NCI-H748 (cell line): Measurements from ENCODE around the gene L3MBTL4.

Source experiments
- DNase-seq: peaks from one replicate; lab custom pipeline; 2025; ENCODE audit not compliant: unreplicated experiment; lab: John Stamatoyannopoulos, UW

The L3MBTL4 gene

DNA sequence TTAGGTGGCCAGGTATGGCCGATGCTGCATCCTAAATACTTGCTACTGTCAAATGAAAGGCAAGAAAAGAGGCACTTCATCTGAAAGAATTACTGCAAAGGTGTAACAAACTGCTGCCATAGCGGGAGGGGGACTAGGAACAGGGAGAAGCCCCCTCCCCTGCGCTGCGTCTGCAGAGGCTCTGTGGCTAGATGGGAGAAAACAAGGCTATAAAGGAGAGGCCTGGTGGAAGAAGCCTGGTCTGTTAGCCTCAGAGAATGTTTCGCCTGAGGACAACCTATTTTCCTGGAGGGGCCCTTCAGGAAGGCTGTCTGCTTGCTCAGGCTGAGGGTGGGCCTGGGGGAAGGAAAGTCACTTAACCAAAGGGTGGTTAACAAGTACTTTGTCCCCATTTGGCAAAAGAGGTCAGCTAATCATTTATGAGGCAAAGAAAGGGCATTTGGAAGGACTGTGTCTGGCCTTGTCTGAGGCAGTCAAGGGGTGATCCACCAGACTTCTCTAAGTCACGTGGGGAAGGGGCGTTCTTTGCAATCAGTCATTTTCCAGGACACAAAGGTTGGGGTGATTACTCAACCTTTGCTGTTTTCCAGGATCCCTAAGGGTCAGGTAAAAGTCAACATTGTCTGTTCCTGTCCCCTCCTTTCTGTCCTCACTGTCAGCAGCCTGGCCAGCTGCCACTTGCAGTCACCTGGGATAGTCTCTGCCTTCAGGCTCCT is 416.4 kb downstream of the L3MBTL4 start:
- no peak for DNase-seq

DNA sequence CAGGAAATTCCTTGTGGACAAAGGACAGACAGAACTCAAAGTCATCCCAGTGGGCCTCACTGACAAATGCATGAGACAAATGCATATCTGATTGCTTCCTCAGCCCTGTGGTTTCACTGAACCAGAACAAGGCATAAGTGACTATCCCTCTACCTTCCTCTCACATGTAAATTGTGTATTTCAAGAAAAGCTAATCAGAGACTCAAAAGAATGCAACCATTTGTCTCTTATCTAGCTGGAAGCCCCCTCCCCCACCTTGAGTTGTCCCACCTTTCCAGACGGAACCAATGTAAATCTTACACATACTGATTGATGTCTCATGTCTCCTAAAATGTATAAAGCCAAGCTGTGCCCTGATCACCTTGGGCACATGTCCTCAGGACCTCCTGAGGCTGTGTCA is 417.4 kb downstream of the L3MBTL4 start:
- DNase-seq, result no peak

DNA sequence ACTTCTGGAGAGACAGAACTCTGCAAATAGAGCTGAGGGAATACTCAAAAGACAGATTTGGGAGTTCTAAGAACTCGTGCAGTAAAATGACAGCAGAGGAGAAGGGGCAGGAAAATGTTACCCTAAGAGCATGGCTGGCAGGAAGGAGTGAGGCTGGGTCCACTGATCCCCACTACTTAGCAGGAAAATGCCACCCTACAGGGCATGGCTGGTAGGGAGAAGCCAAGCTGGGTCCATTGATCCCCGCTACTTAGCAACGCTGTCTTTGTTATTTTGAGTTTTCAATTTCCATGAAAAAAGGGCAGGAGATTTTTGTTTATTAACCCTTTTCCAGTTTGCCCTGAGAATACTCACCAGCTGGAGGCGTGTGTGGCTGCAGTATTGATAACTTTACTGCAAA is 419.1 kb downstream of the L3MBTL4 start:
- DNase-seq, result no peak

DNA sequence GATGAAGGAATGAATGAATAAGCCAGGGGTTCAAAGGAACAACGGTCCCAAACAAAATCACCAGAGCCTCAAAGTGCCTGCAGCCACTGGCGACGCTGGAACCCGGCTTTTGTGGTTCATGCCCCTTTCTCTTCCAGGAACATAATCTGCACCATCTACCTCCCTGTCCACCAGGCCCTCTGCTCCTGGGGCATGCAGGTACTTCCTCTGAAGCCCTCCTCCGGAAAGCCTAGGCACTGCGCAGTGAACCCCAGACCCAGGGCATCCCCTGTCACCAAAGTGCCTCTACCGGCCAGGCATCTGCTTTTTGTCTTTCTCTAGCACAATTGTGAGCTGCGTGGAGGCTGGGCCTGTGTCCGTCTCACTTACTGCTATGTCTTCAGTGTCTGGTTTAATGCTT is 420.8 kb downstream of the L3MBTL4 start:
- no peak for DNase-seq

DNA sequence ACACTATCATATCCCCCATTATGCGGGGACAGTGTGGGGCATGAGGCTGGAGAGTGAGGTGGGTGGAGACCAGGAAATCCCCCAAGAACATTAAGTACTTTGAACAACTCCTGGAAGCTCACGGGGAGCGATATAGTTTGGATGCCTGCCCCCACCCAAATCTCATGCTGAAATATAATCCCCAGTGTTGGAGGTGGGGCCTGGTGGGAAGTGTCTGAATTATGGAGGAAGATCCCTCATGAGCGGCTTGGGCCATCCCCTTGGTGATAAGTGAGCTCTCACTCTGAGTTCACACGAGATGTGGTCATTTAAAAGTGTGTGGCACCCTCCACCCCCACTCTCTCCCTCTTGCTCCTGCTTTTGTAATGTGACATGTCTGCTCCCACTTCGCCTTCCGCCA is 422.3 kb downstream of the L3MBTL4 start:
- no peak for DNase-seq

DNA sequence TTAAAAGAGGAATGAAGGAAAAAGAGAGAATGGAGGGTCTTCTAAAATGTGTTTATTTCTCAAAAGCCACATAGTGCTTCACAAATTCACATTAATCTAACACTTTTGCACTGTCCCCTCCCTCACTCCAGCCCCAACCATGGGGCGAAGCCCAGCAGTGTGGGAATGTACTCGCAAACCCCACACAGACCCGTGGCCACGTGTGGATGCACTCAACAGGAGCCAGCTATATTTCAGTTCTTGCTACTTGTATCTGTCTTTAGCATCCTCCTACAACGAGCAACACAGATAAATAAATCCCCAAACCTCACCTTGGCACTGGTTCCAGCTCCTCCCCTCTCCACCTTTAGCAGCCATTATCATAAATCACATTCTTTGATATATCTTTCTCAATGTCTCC is 427.5 kb downstream of the L3MBTL4 start:
- no peak for DNase-seq

DNA sequence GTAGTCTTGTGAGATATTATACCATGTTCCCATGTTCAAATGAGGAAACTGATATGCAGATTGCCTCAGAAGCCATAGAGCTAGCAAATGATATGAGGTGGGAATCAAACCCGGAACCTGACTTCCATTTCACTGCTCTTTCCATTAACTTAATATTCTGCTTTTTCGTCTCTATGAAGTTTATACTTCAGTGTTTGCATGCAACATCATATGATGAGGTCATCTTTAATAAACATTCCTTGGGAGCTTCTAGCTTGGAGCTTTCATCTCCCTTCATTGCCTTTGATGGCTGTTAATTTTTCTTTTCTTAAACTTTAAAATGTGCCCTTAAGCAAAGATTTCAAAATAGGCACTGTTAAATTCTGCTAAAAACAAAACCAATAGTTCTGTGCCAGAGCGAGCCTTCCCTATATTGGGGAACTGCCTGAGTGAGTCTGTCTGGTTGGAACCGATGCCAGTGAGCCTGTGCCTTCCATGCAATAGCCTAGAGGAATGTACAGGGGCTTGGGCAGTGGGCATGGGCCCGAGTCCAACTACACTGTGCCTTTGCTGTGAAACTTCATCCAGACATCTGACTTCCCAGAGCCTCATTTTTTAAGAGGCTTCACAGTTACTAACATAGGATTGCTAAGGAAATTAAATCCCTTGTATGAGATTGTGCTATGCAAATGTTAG is 428.3 kb downstream of the L3MBTL4 start:
- no peak for DNase-seq

DNA sequence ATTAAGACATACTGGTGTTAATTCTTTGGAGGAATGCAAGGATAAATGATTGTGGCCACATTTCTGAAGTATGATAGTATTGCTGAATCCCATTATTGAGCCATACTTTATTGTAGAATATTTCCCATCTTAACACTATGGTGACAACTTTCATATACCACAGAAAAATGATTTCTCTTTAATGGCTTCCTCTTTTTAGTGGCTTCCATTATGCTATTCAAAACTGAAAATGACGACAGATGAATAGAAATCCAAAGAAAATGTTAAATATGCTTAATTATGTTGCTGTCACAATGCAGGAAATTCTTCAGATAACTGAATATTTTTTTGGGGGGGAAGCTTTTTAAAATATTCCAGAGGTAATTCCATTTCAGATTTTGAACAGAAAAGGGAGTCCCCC is 430.5 kb downstream of the L3MBTL4 start:
- no peak for DNase-seq

DNA sequence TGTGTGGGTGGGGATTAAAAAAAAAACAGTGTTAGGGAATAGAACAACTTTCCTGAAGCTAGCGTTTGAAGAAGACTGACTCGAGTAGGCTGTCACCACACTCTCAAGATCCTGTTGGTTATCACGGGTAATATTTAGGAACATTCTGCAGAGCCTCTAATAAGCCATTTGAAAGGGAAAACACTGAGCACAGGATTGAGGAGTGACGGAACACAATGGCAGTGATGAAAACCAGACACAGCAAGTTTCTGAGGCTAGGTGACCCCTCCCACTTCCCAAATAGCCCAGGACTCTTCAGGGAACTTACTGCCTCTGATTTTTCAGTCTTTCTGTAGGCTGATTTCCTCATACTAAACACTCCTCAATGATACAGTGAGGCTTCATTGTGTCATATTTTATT is 431.2 kb downstream of the L3MBTL4 start:
- no peak for DNase-seq

DNA sequence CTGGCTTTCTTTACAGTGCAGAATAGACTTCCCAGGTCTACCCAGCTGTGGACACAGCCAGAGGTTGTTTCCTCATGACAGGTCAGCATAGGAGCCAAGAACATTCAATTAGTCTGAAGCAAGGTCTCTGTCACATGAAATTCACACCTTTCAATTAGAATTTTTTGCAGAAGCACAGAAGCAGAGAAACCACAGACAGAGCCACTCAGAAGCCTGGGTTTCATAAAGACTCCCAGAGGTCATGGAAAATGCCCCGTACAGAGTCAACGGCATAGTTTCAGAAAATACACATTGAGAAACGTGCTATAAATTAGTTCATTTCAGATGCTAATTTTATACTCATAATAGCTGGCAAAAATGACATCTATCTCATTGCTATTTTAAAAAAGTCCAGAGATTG is 432.4 kb downstream of the L3MBTL4 start:
- no peak for DNase-seq

DNA sequence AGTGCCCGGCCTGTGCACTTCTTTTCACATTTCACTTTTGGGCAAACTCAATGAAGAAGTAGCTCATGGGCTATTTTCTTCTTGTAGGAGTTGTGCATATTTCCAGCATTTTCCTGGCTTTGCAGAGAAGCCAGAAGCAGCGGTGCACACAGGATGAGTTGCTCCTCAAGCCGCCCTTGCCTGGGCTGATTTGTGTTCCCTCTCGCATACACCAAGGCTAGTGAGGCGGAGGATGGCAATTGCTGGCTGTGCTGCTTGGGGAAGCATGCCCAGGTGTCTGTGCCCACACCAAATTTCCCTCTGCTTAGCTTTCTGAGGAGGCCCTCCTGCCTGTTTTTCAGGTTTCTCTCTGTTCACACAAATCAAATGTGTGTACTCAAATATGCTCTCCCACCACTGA is 434.0 kb downstream of the L3MBTL4 start:
- DNase-seq, result no peak

DNA sequence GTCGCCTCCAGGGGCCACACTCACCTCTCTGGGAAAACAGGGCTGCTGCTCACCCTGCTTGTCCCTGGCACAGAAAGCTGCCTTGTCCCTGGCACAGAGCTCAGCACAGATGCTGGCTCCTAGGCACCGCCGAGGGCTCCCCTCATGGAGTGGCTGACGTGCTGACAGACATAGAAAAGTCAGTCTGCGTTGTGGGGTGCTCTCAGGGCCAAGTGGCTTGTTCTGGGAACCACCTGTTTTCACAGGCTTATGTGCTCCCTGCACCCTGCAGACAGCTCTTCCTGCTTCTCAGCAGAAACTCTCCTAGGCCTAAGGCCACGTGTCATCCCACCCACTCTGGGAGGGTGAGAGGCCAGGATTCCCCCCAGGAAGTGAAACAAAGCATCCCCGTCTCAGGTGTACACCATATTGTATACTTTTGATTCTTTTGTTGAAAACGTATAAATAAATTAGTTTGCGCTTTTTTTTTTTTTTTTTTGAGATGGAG is 434.7 kb downstream of the L3MBTL4 start:
- DNase-seq, result no peak

DNA sequence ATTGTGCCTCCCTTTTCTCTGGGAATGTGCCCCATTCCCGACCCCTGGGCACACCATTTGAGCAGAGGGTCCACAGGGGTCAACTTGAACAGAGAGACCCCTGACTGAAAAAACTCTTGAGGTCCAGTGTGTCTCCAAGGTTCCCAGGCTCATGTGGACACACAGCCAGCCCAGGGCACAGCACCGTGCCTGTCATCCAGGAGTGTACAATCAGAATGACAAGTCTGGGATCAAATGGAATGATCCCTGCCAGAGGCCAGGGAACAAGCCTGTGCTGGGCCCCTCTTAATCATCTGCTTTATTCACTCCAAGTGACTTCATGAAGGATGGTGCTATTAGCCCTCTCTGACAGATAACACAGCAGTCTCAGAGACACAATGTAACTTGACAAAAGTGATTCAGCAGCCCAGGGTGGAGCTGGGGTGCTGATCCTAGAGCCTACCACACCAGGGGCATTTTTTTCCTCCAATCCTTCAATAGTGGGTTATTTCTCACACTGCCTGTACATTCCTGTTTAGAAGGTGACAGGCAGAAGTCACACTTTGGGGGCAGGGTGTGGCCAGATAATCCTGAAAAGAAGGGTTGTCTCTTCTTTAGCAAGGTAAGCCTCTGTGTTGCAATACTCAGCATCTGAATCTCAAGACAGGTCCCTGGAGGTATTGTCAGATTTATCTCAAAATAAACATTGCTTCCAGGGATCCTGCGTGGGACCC is 435.4 kb downstream of the L3MBTL4 start:
- DNase-seq, result no peak

DNA sequence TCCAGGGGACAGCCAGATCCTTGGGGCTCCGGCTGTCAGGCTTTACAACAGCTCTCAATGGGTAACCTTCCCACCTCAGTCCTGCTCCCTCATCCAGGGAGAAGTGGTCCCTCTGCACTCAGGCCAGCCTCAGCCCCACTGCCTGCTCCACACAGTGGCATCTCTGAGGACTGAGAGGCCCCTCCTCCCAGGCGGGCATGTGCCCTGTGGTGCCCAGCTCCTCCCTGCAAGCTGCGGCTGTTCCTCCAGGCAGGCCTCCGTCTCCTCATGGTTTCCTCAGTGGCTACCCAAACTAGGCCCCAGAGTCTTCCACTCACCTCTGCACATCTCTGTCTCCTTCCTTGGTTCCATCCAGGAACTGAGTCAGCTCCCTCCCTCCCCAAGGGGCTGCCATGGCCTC is 437.7 kb downstream of the L3MBTL4 start:
- DNase-seq, result no peak

DNA sequence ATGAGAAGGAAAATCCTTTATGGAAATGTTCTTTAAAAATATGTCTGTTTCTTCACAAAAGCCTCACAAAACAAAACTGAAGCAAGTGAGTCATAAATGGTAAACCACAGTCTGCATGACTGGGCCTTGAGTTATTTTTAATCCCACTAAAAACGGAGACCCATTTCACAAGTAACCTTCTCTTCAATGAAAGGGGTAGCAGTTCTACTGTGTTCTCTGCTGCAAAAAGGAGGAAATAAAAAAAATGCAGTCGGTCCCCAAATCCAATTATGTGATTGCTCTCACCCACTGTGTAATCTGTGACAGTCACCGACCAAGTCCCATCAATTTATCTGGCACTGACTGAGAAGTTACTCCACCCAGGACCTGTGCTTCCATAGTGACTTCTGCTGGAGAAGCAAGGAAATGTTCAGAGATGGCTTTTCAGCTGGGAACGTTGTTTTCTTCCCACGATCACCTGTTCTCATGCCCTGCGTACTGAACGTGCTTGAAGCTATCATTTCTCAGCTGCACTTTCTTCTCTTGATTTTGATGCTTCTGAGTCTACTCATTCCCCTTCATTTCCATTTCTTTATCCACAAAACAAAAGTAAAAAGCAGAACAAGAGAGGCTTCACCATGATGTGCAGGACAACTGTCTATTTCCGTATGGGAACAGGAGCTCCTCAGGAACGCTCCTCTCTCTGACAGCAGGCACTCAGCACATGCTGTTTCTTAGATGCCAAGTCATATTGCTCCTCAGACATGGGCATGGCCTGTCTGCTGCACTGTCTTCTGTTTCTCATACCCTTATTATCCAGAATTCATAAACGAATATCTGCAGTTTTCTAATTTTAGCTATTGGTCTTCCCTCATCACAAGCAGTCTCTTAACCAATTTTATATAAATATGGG is 439.4 kb downstream of the L3MBTL4 start:
- no peak for DNase-seq

DNA sequence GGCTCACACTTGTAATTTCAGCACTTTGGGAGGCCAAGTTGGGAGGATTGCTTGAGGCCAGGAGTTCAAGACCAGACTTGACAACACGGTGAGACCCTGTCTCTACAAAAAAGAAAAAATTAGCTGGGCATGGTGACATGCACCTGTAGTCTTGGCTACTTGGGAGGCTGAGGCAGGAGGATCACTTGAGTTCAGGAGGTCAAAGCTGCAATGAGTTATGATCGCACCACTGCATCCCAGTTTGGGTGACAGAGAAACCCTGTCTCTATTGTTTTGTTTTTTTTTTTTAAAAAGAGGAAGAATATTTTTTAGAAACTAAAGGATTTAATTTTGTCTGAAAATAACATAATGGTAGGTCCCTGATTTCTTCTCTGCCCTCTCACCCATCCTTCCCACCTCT is 440.0 kb downstream of the L3MBTL4 start:
- DNase-seq, result no peak

DNA sequence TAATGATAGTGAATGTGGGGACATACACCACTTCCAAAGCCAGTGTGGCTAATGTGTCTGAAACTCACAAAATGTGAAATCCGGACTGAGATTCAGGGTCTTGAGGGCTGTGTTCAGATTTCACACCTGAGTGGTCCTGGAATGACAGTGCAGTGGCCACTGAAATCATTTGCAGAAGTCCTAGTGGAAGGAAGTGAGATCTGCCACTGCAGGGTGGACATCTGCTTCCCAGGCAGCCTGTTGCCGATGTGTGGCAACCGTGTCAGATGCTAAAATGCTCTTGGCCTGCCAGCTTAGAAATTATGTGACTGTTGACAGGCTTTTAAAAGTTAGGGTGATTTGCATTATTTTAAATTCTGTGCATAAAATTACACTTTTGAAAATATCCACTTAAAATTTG is 441.6 kb downstream of the L3MBTL4 start:
- no peak for DNase-seq

DNA sequence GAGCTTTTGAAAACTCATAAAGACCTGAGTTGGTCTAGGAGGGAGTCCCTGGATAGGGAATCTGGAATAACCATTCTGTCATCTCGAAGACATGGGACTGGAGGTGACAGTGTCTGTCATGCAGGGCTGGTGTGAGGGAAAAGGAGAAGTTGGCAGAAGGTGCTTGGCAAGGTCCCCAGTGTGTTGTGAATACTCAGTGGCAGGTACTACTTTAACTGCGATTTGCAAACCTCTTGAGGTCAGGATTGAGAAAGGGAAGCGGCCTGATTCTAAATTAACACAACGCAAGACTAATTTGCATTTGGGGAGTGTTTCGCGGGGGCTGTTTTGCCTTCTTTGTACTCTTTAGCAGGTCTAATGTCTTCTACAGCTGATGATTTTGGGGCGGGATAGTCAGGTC is 442.4 kb downstream of the L3MBTL4 start:
- DNase-seq, result no peak

DNA sequence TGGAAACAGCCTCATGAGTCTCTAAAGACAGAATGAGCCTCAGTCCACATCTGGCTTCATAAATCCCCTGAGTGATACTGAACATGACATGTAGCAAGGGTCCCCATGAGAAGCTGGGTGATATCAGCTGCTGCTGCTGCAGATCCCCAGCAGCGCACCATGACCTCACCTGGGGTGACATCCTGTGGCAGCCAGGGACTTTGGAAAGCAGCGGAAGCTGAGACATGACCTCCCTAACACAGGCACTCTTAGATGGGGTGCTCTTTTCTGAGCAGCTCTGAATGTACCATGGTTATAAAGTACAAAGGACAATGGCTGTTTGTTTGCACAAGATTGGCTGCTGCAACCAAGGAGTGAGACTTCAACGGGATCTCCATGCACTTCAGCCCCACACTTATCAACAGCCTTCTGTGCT is 444.7 kb downstream of the L3MBTL4 start:
- DNase-seq, result no peak

DNA sequence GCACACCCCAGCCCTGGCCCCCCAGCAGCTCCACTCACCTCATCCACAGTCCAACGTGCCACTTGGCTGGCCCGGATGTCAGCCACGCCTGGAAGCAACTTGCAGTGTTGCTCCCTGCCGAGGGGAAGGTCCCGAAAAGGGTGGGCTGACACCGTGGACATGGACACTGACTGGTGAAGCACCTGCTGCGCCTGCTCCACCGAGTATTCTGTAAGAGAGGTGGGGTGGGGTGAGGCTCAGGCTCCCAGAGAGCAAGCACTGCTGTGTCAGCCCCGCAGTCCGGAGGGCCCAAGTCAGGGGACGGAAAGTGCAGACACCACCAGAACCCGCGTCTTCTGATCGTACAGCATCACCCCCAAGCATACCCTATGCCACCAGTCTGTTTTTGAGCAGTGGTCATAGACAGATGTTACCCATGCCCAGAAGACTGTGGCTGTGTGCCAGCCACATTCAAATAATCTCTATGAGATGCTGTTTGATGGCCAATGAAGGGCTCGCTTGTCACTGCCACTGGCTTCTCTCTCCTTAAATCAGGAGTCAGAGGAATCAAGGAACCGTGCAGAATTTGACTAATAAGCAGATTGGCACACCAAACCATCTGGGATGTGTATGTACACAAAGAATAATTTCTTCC is 445.2 kb downstream of the L3MBTL4 start:
- DNase-seq, result no peak

DNA sequence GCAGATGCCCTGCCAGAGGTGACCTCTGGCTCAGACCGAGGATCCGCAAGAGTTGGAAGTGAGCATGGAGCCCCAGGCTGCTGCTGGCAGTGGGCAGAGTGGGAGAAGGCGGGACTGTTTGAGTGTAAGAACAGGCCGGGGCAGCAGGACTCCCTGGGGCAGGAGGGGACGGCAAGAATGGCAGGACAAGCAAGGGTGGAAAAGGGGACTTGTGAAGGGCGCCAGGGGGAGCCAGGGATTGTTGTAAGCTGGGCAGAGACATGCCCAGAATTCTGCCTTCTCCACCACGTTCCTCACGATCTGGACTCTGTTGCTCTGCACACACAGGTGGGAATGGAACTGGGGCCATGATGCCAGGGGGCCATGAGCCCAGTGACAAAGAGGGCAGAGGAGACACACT is 447.0 kb downstream of the L3MBTL4 start:
- no peak for DNase-seq
